HepG2 (cell line): Measurements from ENCODE around the gene PEAK3. TPM values are rescaled to one million over a fixed set of nuclear protein-coding genes. Genes with fewer than 3 reads are reported as not detected.

Experiments
- CCAR2 ChIP-seq: fragments of 200-400 bp; formaldehyde crosslinking; optimal IDR thresholded peaks from 2 replicates; pipeline ENCODE3; 2018; ENCODE audit warnings: low read depth, mild to moderate bottlenecking, low read length, moderate library complexity
- FOSL1 ChIP-seq: sonication (generic); formaldehyde crosslinking; IDR thresholded peaks from 2 replicates; pipeline ENCODE4 v1.9.0; 2021; ENCODE audit warnings: missing genetic modification reagents, borderline replicate concordance
- FOSL2 ChIP-seq: sonication (generic); formaldehyde crosslinking; IDR thresholded peaks from 2 replicates; pipeline ENCODE4 v1.4.0; 2020; ENCODE audit warnings: missing genetic modification reagents
- GFI1 ChIP-seq: sonication (generic); formaldehyde crosslinking; IDR thresholded peaks from 2 replicates; pipeline ENCODE4 v1.5.0; 2020; ENCODE audit warnings: missing genetic modification reagents, mild to moderate bottlenecking, borderline replicate concordance
- GZF1 ChIP-seq: sonication (generic); formaldehyde crosslinking; IDR thresholded peaks from 2 replicates; pipeline ENCODE4 v1.5.1; 2020; ENCODE audit warnings: mild to moderate bottlenecking, missing genetic modification reagents
- HDAC2 ChIP-seq: sonication (generic); formaldehyde crosslinking; IDR thresholded peaks from 2 replicates; pipeline ENCODE4 v1.4.0; 2020; ENCODE audit warnings: missing genetic modification reagents
- MAFK ChIP-seq, 2 experiments: IDR thresholded peaks in 1 of 2; conservative IDR thresholded peaks in 1 of 2; 2 replicates each; pipeline ENCODE4 v1.6.1; 2011; ENCODE audit warnings: improper control_type of control experiment in 2 of 2, low read length in 2 of 2
- NBN ChIP-seq: fragments of 450-650 bp; conservative IDR thresholded peaks from 2 replicates; pipeline ENCODE4 v1.6.1; 2017
- NR2F2 ChIP-seq: IDR thresholded peaks from 2 replicates; pipeline ENCODE4 v1.6.1; 2012; ENCODE audit warnings: low read depth, inconsistent platforms, borderline replicate concordance
- PHF5A ChIP-seq: IDR thresholded peaks from one replicate; pipeline ENCODE4 v1.6.1; 2018; ENCODE audit warnings: low read depth, missing genetic modification reagents; ENCODE audit not compliant: unreplicated experiment
- TARDBP ChIP-seq: sonication (generic); formaldehyde crosslinking; IDR thresholded peaks from 2 replicates; pipeline ENCODE4 v1.8.0; 2022; ENCODE audit warnings: mild to moderate bottlenecking, missing genetic modification reagents
- ZMAT3 ChIP-seq: sonication (generic); formaldehyde crosslinking; conservative IDR thresholded peaks from 2 replicates; pipeline ENCODE4 v1.7.0; 2021; ENCODE audit warnings: missing genetic modification reagents
- ZNF552 ChIP-seq: sonication (generic); formaldehyde crosslinking; IDR thresholded peaks from 2 replicates; pipeline ENCODE4 v1.9.0; 2022; ENCODE audit warnings: missing genetic modification reagents, mild to moderate bottlenecking, borderline replicate concordance
- ZNF619 ChIP-seq: sonication (generic); formaldehyde crosslinking; IDR thresholded peaks from 2 replicates; pipeline ENCODE4 v1.4.0; 2020; ENCODE audit warnings: mild to moderate bottlenecking, missing genetic modification reagents
- ZNF644 ChIP-seq: IDR thresholded peaks from 2 replicates; pipeline ENCODE4 v1.6.1; 2016; ENCODE audit warnings: low read depth
- ZNF792 ChIP-seq: IDR thresholded peaks from 2 replicates; pipeline ENCODE4 v1.6.1; 2016
- polyA plus RNA-seq, 8 experiments: library from polyadenylated mRNA; depleted of rRNA in 3 of 8; stranded (reverse) in 7 of 8; unstranded in 1 of 8; fragments of >200 nt; fragmentation: Illumina TruSeq in 4 of 8; extraction: Trizol in 4 of 8; gene quantifications; 2 replicates each; pipeline versions ENCODE4 v1.2.1 to v1.2.3, GENCODE V29; 2011 to 2016; ENCODE audit warnings: low read depth in 4 of 8, missing spikeins in 1 of 8, mixed read lengths in 1 of 8; ENCODE audit not compliant: insufficient read depth in 1 of 8
- total RNA-seq, 5 experiments: library from RNA; depleted of rRNA; stranded (reverse); fragments of >200 nt; fragmentation: Illumina TruSeq; extraction: Trizol; gene quantifications; 2 replicates each; pipeline ENCODE4 v1.2.3, GENCODE V29; 2016; ENCODE audit warnings: low read depth in 1 of 5
- TF ChIP-seq, protein P1 (sequence below): sonication (generic); formaldehyde crosslinking; IDR thresholded peaks from 2 replicates; pipeline ENCODE4 v1.4.0; 2020; ENCODE audit warnings: missing genetic modification reagents, borderline replicate concordance
- TF ChIP-seq, protein P2 (sequence below): sonication (generic); formaldehyde crosslinking; IDR thresholded peaks from 2 replicates; pipeline ENCODE4 v1.8.1; 2022; ENCODE audit warnings: low read depth, mild to moderate bottlenecking, missing genetic modification reagents
- TF ChIP-seq, protein P3 (sequence below): sonication (generic); formaldehyde crosslinking; IDR thresholded peaks from 2 replicates; pipeline ENCODE4 v1.4.0; 2020; ENCODE audit warnings: missing genetic modification reagents, low read depth, mild to moderate bottlenecking, borderline replicate concordance
- TF ChIP-seq, protein P4 (sequence below): sonication (generic); formaldehyde crosslinking; IDR thresholded peaks from 2 replicates; pipeline ENCODE4 v1.4.0; 2020; ENCODE audit warnings: missing genetic modification reagents, borderline replicate concordance

Gene PEAK3
- total and polyA plus RNA-seq, 2 of the 13 experiments (the other 11 are each of a cell fraction or from before 2014, with no cell fraction given): not detected

DNA sequence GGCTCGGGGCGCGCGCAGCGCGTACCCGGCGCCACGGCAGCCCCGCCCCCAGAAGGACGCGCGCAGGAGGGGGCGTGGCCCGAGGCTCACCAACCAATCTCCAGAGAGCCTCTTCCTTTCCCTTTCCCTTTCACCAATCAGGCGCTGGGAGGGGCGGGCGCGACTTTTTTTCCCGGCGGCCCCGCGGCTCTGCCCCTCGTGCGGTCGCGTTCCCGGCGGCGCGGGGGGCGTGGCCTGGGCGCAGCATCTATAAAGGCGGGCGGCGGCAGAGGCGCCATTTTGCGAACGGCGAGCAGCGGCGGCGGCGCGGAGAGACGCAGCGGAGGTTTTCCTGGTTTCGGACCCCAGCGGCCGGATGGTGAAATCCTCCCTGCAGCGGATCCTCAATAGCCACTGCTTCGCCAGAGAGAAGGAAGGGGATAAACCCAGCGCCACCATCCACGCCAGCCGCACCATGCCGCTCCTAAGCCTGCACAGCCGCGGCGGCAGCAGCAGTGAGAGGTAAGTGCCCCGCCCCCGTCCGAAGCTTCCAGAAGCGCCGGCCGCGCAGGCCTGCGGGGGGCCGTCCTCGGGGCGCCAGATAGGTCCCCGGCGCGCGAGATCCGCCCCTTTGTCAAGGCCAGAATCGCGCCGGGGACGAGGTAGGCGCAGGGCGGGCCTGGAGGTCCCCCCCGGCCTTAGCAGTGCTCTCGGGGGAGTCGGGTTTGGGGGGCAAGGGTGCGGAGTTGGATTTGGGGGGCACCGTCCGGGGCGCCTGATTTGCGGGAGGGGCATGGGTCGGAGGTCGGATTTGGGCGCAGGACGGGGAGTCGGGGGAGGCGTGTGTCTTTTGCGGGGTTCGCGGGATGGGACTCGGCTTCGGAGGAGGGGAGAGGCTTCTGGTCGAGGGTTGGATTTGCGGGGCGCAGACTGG is 12.5 kb downstream of the PEAK3 start (continued):
- peak; percentile 8; the same call in 1 of the 2 replicates for TF ChIP-seq HDAC2 (CRISPR knock-in tag)
- no peak for TF ChIP-seq CCAR2
- TF ChIP-seq NR2F2: no peak; the same call in 1 of the 2 replicates
- TF ChIP-seq, protein P1, sequence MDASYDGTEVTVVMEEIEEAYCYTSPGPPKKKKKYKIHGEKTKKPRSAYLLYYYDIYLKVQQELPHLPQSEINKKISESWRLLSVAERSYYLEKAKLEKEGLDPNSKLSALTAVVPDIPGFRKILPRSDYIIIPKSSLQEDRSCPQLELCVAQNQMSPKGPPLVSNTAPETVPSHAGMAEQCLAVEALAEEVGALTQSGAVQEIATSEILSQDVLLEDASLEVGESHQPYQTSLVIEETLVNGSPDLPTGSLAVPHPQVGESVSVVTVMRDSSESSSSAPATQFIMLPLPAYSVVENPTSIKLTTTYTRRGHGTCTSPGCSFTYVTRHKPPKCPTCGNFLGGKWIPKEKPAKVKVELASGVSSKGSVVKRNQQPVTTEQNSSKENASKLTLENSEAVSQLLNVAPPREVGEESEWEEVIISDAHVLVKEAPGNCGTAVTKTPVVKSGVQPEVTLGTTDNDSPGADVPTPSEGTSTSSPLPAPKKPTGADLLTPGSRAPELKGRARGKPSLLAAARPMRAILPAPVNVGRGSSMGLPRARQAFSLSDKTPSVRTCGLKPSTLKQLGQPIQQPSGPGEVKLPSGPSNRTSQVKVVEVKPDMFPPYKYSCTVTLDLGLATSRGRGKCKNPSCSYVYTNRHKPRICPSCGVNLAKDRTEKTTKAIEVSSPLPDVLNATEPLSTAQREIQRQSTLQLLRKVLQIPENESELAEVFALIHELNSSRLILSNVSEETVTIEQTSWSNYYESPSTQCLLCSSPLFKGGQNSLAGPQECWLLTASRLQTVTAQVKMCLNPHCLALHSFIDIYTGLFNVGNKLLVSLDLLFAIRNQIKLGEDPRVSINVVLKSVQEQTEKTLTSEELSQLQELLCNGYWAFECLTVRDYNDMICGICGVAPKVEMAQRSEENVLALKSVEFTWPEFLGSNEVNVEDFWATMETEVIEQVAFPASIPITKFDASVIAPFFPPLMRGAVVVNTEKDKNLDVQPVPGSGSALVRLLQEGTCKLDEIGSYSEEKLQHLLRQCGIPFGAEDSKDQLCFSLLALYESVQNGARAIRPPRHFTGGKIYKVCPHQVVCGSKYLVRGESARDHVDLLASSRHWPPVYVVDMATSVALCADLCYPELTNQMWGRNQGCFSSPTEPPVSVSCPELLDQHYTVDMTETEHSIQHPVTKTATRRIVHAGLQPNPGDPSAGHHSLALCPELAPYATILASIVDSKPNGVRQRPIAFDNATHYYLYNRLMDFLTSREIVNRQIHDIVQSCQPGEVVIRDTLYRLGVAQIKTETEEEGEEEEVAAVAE (CRISPR knock-in tag): no peak
- 0 out of 2 replicates have a peak, but pooled peaks have one; percentile 31 for TF ChIP-seq ZMAT3 (CRISPR knock-in tag)
- TF ChIP-seq TARDBP (CRISPR knock-in tag): no peak
- no peak for TF ChIP-seq MAFK (conservative IDR thresholded peaks at IDR 0.05 in 1 of 2, IDR thresholded peaks at IDR 0.05 in 1 of 2; ENCODE audit: low read length in 2 of 2)
- TF ChIP-seq, protein P2, sequence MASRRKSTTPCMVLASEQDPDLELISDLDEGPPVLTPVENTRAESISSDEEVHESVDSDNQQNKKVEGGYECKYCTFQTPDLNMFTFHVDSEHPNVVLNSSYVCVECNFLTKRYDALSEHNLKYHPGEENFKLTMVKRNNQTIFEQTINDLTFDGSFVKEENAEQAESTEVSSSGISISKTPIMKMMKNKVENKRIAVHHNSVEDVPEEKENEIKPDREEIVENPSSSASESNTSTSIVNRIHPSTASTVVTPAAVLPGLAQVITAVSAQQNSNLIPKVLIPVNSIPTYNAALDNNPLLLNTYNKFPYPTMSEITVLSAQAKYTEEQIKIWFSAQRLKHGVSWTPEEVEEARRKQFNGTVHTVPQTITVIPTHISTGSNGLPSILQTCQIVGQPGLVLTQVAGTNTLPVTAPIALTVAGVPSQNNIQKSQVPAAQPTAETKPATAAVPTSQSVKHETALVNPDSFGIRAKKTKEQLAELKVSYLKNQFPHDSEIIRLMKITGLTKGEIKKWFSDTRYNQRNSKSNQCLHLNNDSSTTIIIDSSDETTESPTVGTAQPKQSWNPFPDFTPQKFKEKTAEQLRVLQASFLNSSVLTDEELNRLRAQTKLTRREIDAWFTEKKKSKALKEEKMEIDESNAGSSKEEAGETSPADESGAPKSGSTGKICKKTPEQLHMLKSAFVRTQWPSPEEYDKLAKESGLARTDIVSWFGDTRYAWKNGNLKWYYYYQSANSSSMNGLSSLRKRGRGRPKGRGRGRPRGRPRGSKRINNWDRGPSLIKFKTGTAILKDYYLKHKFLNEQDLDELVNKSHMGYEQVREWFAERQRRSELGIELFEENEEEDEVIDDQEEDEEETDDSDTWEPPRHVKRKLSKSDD: no peak
- TF ChIP-seq, protein P3, sequence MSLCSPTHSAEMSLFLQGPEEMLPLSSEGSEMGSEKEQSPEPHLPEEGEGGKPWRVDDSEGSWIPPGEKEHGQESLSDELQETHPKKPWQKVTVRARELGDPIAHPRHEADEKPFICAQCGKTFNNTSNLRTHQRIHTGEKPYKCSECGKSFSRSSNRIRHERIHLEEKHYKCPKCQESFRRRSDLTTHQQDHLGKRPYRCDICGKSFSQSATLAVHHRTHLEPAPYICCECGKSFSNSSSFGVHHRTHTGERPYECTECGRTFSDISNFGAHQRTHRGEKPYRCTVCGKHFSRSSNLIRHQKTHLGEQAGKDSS (CRISPR knock-in tag): no peak
- no peak for TF ChIP-seq FOSL1 (CRISPR knock-in tag)
- no peak for TF ChIP-seq ZNF644 (CRISPR knock-in tag)
- TF ChIP-seq ZNF552: no peak
- no peak for TF ChIP-seq PHF5A (CRISPR knock-in tag)
- TF ChIP-seq NBN: no peak
- TF ChIP-seq GZF1: peak; percentile 61; the same call in 1 of the 2 replicates
- TF ChIP-seq, protein P4, sequence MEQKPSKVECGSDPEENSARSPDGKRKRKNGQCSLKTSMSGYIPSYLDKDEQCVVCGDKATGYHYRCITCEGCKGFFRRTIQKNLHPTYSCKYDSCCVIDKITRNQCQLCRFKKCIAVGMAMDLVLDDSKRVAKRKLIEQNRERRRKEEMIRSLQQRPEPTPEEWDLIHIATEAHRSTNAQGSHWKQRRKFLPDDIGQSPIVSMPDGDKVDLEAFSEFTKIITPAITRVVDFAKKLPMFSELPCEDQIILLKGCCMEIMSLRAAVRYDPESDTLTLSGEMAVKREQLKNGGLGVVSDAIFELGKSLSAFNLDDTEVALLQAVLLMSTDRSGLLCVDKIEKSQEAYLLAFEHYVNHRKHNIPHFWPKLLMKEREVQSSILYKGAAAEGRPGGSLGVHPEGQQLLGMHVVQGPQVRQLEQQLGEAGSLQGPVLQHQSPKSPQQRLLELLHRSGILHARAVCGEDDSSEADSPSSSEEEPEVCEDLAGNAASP (CRISPR knock-in tag): peak; percentile 85
- TF ChIP-seq FOSL2 (CRISPR knock-in tag): no peak
- peak; percentile 85 for TF ChIP-seq GFI1
- peak; percentile 72 for TF ChIP-seq ZNF792 (CRISPR knock-in tag)
- peak; percentile 24; the same call in 1 of the 2 replicates for TF ChIP-seq ZNF619
